Heart right ventricle (tissue), 16 donors: Measurements from ENCODE around the gene SESN1. TPM values are rescaled to one million over a fixed set of nuclear protein-coding genes. Genes with fewer than 3 reads are reported as not detected.

Experiments
- ATAC-seq, 8 donors: fragments of 200-7000 bp; cut with Tn5 transposase; one replicate each; pipeline ENCODE4 v1.9.1; 2020; ENCODE audit warnings: mild to moderate bottlenecking in 8 of 8, moderate library complexity in 8 of 8, moderate number of reproducible peaks in 1 of 8
- DNase-seq, 2 donors: peaks; one replicate each; pipeline ENCODE4 v3.0.0-alpha.2; 2020
- H3K27ac ChIP-seq, 10 donors: fragments of 200-600 bp; sonication (generic) in 2 of 10; one replicate each; pipeline versions ENCODE4 v1.5.0 to v1.8.0; 2020 to 2022; ENCODE audit warnings: mild to moderate bottlenecking in 3 of 10
- H3K27me3 ChIP-seq, 7 donors: fragments of 200-600 bp; one replicate each; pipeline ENCODE4 v1.8.0; 2021 to 2022; ENCODE audit warnings: mild to moderate bottlenecking in 2 of 7
- H3K36me3 ChIP-seq, 9 donors: fragments of 200-600 bp; sonication (generic) in 1 of 9; one replicate each; pipeline versions ENCODE4 v1.5.0 to v1.8.0; 2020 to 2022; ENCODE audit warnings: mild to moderate bottlenecking in 2 of 9
- H3K4me1 ChIP-seq, 9 donors: fragments of 200-600 bp; sonication (generic) in 1 of 9; one replicate each; pipeline versions ENCODE4 v1.5.0 to v1.8.0; 2020 to 2022; ENCODE audit warnings: mild to moderate bottlenecking in 4 of 9
- H3K4me3 ChIP-seq, 10 donors: fragments of 200-600 bp; sonication (generic) in 2 of 10; one replicate each; pipeline versions ENCODE4 v1.5.0 to v1.8.0; 2020 to 2022; ENCODE audit warnings: mild to moderate bottlenecking in 7 of 10, moderate library complexity in 2 of 10
- H3K9me3 ChIP-seq, 11 donors: fragments of 200-600 bp in 10 of 11; sonication (generic) in 2 of 11; one replicate each; pipeline versions ENCODE4 v1.5.0 to v1.8.0; 2013 to 2022; ENCODE audit warnings: mild to moderate bottlenecking in 2 of 11, control low read depth in 1 of 11, moderate library complexity in 1 of 11
- WGBS, 2 donors: extraction: QIAGEN DNeasy Blood & Tissue Kit; methylation state at CpG; one replicate each; pipeline ENCODE4 v1.1.7; 2013; ENCODE audit warnings: inconsistent platforms in 1 of 2; 5-methylcytosine and 5-hydroxymethylcytosine counted together
- intact Hi-C, 10 donors: fragments of 100-400 bp; cut with DNase I; formaldehyde crosslinking; loops; one replicate each; pipeline versions ENCODE4 v1.11.1 to v1.14.2; 2022
- polyA plus RNA-seq, 2 donors: library from polyadenylated mRNA; stranded (reverse); fragments of 200-250 nt; gene quantifications; one replicate each; pipeline ENCODE4 v1.2.3, GENCODE V29; 2013
- total RNA-seq, 10 donors: library from RNA; stranded (reverse); fragmentation: NEBNext Ultra II Directional in 3 of 10; extraction: Animal tissue kit (Norgen Biotek cat#: 25700) in 3 of 10; gene quantifications; one replicate each; pipeline versions ENCODE4 v1.2.1 to v1.2.4, GENCODE V29; 2021 to 2023
- TF ChIP-seq, protein P1 (sequence below), 9 donors: fragments of 200-600 bp; sonication (generic) in 2 of 9; IDR thresholded peaks; one replicate each; pipeline versions ENCODE4 v1.5.0 to v1.8.0; 2021 to 2022; ENCODE audit warnings: antibody characterized with exemption in 9 of 9, mild to moderate bottlenecking in 5 of 9, moderate library complexity in 1 of 9
- donor health status: Arrhythmogenic right ventricular cardiomyopathy.
- donor health status: ischemic (EF 13 %, LVEDD 7.1; RV severe dilation, severe dysfunction).
- donor health status: healthy with polysubstance abuse.
- donor health status: DM: no; HTN: yes; CAD: no.
- donor health status: DM: no; HTN: no; CAD: no.
- donor health status: ischemic (EF 25% LVEDD 6.9; RV normal size, moderate dysfunction).
- donor health status: ischemic (EF 25% LVEDD 5.7; RV mildly dilated, moderate dysfunction).
- donor health status: healthy.
- donor health status: DM: yes; HTN: yes; CAD: no.
- donor health status: Ischemic cardiomyopathy.
- donor health status: ischemic (EF 35%, LVEDD 5.7; RV mildly dilated, moderate dysfunction).
- donor health status: nonischemic (EF 11% LVEDD 7.7; RV severe dilation, severe dysfunction).
- donor health status: DM: yes; HTN: yes; CAD: no.
- donor health status: PGD.
- donor health status: ischemic (EF 29% LVEDD 5.4; RV normal size, mild dysfunction).
- donor health status: nonischemic (EF 23%, LVEDD 6.1; RV moderate dilation, normal function).

Gene SESN1
- total and polyA plus RNA-seq, 12 donors = 16.2 to 62.8 (median 37.7) TPM

DNA sequence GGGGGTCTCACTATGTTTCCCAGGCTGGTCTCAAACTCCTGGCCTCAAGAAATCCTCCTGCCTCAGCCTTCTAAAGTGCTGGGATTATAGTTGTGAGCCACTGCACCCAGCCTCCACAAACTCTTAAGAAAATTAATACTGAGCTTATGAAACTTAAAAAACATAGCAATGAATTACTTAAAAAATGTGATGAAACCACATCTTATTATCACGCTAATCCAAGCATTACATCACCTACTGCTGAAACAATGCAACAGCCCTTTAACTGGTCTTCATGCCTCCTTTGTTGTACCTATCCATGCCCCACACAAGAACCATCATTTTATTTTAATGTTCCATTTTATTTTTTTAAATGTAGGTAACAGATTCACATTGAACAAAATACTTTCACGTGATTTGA lies 24.9 kb downstream of the SESN1 start:
- no peak overlapping the region for H3K4me3 ChIP-seq
- intact Hi-C loops = loop anchor here (5.0 to 10.0 kb wide), 16 partner anchors 55 to 527 kb away; partner anchors contain the start of gene ARMC2 (in 2 of the 10)
- H3K9me3 ChIP-seq = no peaks in the 10 kb centered on the region
- no peaks in the 10 kb centered on the region for H3K36me3 ChIP-seq
- TF ChIP-seq, protein P1, sequence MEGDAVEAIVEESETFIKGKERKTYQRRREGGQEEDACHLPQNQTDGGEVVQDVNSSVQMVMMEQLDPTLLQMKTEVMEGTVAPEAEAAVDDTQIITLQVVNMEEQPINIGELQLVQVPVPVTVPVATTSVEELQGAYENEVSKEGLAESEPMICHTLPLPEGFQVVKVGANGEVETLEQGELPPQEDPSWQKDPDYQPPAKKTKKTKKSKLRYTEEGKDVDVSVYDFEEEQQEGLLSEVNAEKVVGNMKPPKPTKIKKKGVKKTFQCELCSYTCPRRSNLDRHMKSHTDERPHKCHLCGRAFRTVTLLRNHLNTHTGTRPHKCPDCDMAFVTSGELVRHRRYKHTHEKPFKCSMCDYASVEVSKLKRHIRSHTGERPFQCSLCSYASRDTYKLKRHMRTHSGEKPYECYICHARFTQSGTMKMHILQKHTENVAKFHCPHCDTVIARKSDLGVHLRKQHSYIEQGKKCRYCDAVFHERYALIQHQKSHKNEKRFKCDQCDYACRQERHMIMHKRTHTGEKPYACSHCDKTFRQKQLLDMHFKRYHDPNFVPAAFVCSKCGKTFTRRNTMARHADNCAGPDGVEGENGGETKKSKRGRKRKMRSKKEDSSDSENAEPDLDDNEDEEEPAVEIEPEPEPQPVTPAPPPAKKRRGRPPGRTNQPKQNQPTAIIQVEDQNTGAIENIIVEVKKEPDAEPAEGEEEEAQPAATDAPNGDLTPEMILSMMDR (IDR thresholded peaks at IDR 0.05) = no peak
- no peak overlapping the region for H3K27ac ChIP-seq
- ATAC-seq (no peak), DNase-seq (no peak)
- WGBS, 2 donors = 87 to 90% methylated on average over 2 of the region's 2 CpGs
- H3K4me1 ChIP-seq = peaks cover 0 to 61% (median 36%) of the 10 kb centered on the region in 9 donors
- no peaks in the 10 kb centered on the region for H3K27me3 ChIP-seq

DNA sequence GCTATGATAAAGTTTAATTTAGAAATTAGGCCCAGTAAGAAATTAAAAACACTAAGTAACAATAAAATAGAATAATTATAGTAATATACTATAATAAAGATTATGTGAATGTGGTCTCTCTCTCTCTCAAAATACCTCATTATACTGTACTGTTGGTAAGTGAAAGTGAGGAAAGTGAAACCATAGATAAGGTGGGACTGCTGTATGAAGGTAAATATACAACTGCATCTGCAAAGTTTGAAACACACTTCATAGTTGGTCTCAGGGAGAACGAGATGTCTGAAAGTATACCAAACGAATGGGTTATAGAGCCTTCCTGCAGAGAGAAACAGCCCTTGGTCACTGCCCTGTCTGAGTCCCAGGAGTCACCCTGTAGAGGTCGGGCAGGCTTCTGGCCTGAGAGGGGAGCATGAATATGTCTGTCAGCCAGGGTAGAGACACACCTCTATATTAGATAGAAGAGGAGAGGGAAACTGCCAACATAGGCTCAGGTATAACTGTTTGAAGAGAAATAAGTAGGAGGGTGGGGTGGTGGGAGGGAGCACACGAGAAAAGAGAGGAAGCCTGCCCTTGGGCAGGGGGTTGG lies 31.8 kb downstream of the SESN1 start:
- TF ChIP-seq, protein P1 (IDR thresholded peaks at IDR 0.05) = no peak
- Histone ChIP-seq H3K27ac (peak overlapping the region in 2 of 10 donors; percentile 25 to 37), H3K27me3 (no peaks in the 10 kb centered on the region), H3K9me3 (no peaks in the 10 kb centered on the region), H3K4me3 (no peak overlapping the region), H3K36me3 (no peaks in the 10 kb centered on the region), H3K4me1 (peaks cover 7 to 78% (median 49%) of the 10 kb centered on the region in 9 donors)
- DNase-seq (no peak), ATAC-seq (peak in 5 of 8 donors; percentile 29 to 67 (median 32))
- intact Hi-C loops = loop anchor here in 2 of 10 donors (10.0 kb wide), 2 partner anchors 48 to 58 kb away; no protein-coding TSS in a partner anchor
- WGBS, 2 donors = 56 to 70% methylated on average over 4 of the region's 4 CpGs

DNA sequence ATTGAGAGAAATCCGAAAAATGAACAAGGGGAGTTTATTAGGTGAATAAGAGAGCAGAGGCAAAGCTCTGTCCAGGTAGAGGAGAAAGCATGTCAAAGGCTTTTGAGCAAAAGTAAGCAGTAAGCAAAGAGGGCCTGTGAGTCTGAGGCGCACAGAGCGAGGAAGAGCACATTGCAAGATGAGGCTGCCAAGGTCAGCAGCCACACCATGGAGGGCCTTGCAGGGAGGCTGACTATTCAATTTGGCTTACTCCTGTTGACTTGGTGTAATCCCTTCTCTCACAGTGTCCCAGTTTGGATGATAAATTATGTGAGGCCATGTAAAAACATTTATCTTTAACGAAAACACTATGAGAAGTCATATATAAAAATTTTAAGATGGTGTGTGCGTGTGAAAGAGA lies 32.4 kb downstream of the SESN1 start:
- Histone ChIP-seq H3K9me3 (no peaks in the 10 kb centered on the region), H3K27ac (no peak overlapping the region), H3K4me3 (no peak overlapping the region), H3K27me3 (no peaks in the 10 kb centered on the region), H3K36me3 (no peaks in the 10 kb centered on the region), H3K4me1 (peaks cover 7 to 78% (median 53%) of the 10 kb centered on the region in 9 donors)
- TF ChIP-seq, protein P1 (IDR thresholded peaks at IDR 0.05) = no peak
- WGBS, 2 donors = 80 to 92% methylated on average over 5 of the region's 5 CpGs
- intact Hi-C loops = loop anchor here in 2 of 10 donors (10.0 kb wide), 2 partner anchors 47 to 57 kb away; no protein-coding TSS in a partner anchor
- ATAC-seq (peak in 3 of 8 donors; percentile 34 to 56 (median 54)), DNase-seq (no peak)

DNA sequence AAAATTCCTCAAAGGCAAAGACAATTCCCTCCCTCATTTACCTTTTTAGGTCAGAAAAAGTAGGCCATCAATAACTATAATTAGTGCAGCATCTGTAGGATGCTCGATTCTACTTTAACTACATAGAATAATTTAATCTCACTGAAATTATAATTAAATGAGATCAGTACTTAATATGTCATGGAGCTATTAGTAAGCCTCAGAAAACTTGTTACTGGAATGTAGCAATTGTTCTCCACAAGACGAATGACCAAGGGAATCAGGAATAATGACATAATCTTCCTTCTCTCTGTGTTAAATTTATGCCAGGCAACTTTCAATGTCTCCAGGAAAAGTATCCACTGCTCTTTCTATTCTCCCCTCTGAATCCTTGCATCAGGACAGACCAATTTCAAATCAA lies 34.1 kb downstream of the SESN1 start:
- peak overlapping the region in 6 of 10 donors; percentile 35 to 67 (median 48) for H3K27ac ChIP-seq
- DNase-seq (no peak), ATAC-seq (no peak)
- H3K36me3 ChIP-seq = no peaks in the 10 kb centered on the region
- no peak overlapping the region for H3K4me3 ChIP-seq
- intact Hi-C loops = loop anchor here in 2 of 10 donors (10.0 kb wide), 2 partner anchors 46 to 56 kb away; no protein-coding TSS in a partner anchor
- H3K4me1 ChIP-seq = peaks cover 7 to 65% (median 52%) of the 10 kb centered on the region in 9 donors
- TF ChIP-seq, protein P1 (IDR thresholded peaks at IDR 0.05) = no peak
- H3K27me3 ChIP-seq = no peaks in the 10 kb centered on the region
- H3K9me3 ChIP-seq = no peaks in the 10 kb centered on the region
- WGBS, 2 donors = 11 to 12% methylated on average over 2 of the region's 2 CpGs
